Esophagus muscularis mucosa (tissue), 4 donors: ENCODE results near the gene SAFB. TPM values are rescaled to one million over a fixed set of nuclear protein-coding genes. Genes with fewer than 3 reads are reported as not detected.

Experiments used
- DNase-seq: peaks from one replicate; pipeline ENCODE4 v3.0.0-alpha.2; 2017; ENCODE audit errors: extremely low spot score
- H3K27ac ChIP-seq, 4 donors: fragments of 200-600 bp; sonication (generic); replicated peaks in 1 of 4; 1 replicate in 3 of 4; 2 replicates in 1 of 4; pipeline ENCODE4 v1.5.1; 2016 to 2019; ENCODE audit warnings: mild to moderate bottlenecking in 1 of 4
- H3K27me3 ChIP-seq, 4 donors: fragments of 200-600 bp; sonication (generic); one replicate each; pipeline versions ENCODE4 v1.5.1 to v1.6.0; 2016 to 2019
- H3K36me3 ChIP-seq, 4 donors: fragments of 200-600 bp; sonication (generic); one replicate each; pipeline ENCODE4 v1.5.1; 2016 to 2019
- H3K4me1 ChIP-seq, 4 donors: fragments of 200-600 bp; sonication (generic); one replicate each; pipeline ENCODE4 v1.5.1; 2016 to 2019
- H3K4me3 ChIP-seq, 4 donors: fragments of 200-600 bp; sonication (generic); 1 replicate in 2 of 4; 2 replicates in 2 of 4; pipeline ENCODE4 v1.5.1; 2016 to 2019; ENCODE audit warnings: mild to moderate bottlenecking in 4 of 4, moderate library complexity in 1 of 4
- H3K9me3 ChIP-seq, 4 donors: fragments of 200-600 bp; sonication (generic); 1 replicate in 3 of 4; 2 replicates in 1 of 4; pipeline ENCODE4 v1.5.1; 2016 to 2019
- EP300 ChIP-seq: sonication (generic); formaldehyde crosslinking; IDR thresholded peaks from one replicate; pipeline ENCODE4 v1.6.1; 2017; ENCODE audit warnings: antibody characterized with exemption
- POLR2A ChIP-seq: fragments of 450-650 bp; IDR thresholded peaks from one replicate; pipeline ENCODE4 v1.6.1; 2017; ENCODE audit warnings: antibody characterized with exemption, moderate library complexity, mild to moderate bottlenecking, low read depth
- POLR2AphosphoS5 ChIP-seq, 2 donors: sonication (generic); formaldehyde crosslinking; IDR thresholded peaks; one replicate each; pipeline ENCODE4 v1.6.1; 2017; ENCODE audit warnings: antibody characterized with exemption in 2 of 2
- WGBS: methylation state at CpG from one replicate; pipeline ENCODE4 v1.1.5; 2018; 5-methylcytosine and 5-hydroxymethylcytosine counted together
- intact Hi-C: fragments of 100-400 bp; cut with DNase I; formaldehyde crosslinking; loops from one replicate; pipeline ENCODE4 v1.15.1; 2023
- total RNA-seq, 4 donors: library from RNA; depleted of rRNA; stranded (reverse); fragments of >200 nt; gene quantifications; one replicate each; pipeline versions ENCODE4 v1.1.0 to v1.2.1, GENCODE V29; 2016
- TF ChIP-seq, protein P1 (sequence below), 3 experiments: fragments of 200-600 bp in 2 of 3; fragments of 450-650 bp in 1 of 3; sonication (generic) in 2 of 3; IDR thresholded peaks; one replicate each; pipeline ENCODE4 v1.5.1; 2017 to 2019; ENCODE audit warnings: antibody characterized with exemption in 3 of 3, mild to moderate bottlenecking in 2 of 3, moderate library complexity in 1 of 3

SAFB gene
- total RNA-seq, 4 donors from 2014 or later: 48.4 to 96.2 (median 75.7) TPM

- intact Hi-C loops: no loop called here
- no peaks in the 10 kb centered on the region for H3K27me3 ChIP-seq
- no peaks in the 10 kb centered on the region for H3K4me1 ChIP-seq
- 84% methylated on average over 7 of the region's 7 CpGs for WGBS
- DNase-seq: no peak
- no peak overlapping the region for H3K27ac ChIP-seq
- H3K4me3 ChIP-seq: no peak overlapping the region
- no peaks in the 10 kb centered on the region for H3K9me3 ChIP-seq
- peaks cover 99 to 100% (median 100%) of the 10 kb centered on the region in 4 donors for H3K36me3 ChIP-seq
- no peak for TF ChIP-seq POLR2AphosphoS5 (IDR thresholded peaks at IDR 0.05)
- TF ChIP-seq, protein P1, sequence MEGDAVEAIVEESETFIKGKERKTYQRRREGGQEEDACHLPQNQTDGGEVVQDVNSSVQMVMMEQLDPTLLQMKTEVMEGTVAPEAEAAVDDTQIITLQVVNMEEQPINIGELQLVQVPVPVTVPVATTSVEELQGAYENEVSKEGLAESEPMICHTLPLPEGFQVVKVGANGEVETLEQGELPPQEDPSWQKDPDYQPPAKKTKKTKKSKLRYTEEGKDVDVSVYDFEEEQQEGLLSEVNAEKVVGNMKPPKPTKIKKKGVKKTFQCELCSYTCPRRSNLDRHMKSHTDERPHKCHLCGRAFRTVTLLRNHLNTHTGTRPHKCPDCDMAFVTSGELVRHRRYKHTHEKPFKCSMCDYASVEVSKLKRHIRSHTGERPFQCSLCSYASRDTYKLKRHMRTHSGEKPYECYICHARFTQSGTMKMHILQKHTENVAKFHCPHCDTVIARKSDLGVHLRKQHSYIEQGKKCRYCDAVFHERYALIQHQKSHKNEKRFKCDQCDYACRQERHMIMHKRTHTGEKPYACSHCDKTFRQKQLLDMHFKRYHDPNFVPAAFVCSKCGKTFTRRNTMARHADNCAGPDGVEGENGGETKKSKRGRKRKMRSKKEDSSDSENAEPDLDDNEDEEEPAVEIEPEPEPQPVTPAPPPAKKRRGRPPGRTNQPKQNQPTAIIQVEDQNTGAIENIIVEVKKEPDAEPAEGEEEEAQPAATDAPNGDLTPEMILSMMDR (IDR thresholded peaks at IDR 0.05): no peak
These were observed 28.3 kb upstream of the SAFB start for GRCh38 chr19:5594521-5594950.

- intact Hi-C loops: no loop called here
- Histone ChIP-seq H3K4me3 (no peak overlapping the region), H3K4me1 (no peaks in the 10 kb centered on the region), H3K27me3 (no peaks in the 10 kb centered on the region), H3K36me3 (peaks cover 99 to 100% (median 100%) of the 10 kb centered on the region in 4 donors), H3K9me3 (no peaks in the 10 kb centered on the region), H3K27ac (no peak overlapping the region)
- WGBS: 90% methylated on average over 16 of the region's 18 CpGs
- no peak for DNase-seq
- TF ChIP-seq EP300 (no peak), POLR2AphosphoS5 (IDR thresholded peaks at IDR 0.05) (no peak), POLR2A (no peak)
- TF ChIP-seq, protein P1 (IDR thresholded peaks at IDR 0.05): no peak
These were observed 27.8 kb upstream of the SAFB start for GRCh38 chr19:5595129-5595528.

- Histone ChIP-seq H3K36me3 (peaks cover 99 to 100% (median 100%) of the 10 kb centered on the region in 4 donors), H3K9me3 (no peaks in the 10 kb centered on the region), H3K4me1 (no peaks in the 10 kb centered on the region), H3K4me3 (no peak overlapping the region), H3K27me3 (no peaks in the 10 kb centered on the region), H3K27ac (no peak overlapping the region)
- DNase-seq: no peak
- TF ChIP-seq EP300 (no peak), POLR2AphosphoS5 (IDR thresholded peaks at IDR 0.05) (no peak), POLR2A (no peak)
- TF ChIP-seq, protein P1 (IDR thresholded peaks at IDR 0.05): no peak
- 95% methylated on average over 9 of the region's 9 CpGs for WGBS
- intact Hi-C loops: no loop called here
These were observed 27.1 kb upstream of the SAFB start for GRCh38 chr19:5595745-5596144.

DNA sequence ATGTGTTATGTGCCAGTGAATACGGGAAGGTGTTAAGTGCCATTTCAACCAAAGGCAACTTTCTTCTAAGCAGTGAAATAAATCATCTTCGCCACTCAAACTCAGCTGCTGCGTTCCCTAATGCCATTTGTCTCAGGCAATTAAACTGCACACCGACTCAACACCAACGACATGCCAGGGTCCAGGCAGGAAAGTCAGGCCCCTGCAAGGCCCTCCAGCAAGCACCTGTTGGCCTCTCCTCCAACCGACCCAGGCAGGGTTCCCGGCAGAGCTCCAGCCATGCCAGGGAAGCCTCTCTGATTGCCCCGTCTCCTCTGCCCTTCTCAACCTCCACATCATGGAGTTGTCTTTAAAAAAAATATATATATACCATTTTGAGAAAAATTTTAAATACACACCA lies 22.1 kb upstream of the SAFB start:
- H3K27ac ChIP-seq: no peak overlapping the region
- H3K4me1 ChIP-seq: no peaks in the 10 kb centered on the region
- no peaks in the 10 kb centered on the region for H3K9me3 ChIP-seq
- no peak for DNase-seq
- H3K36me3 ChIP-seq: peaks cover 80 to 99% (median 98%) of the 10 kb centered on the region in 4 donors
- no peak overlapping the region for H3K4me3 ChIP-seq
- 88% methylated on average over 8 of the region's 8 CpGs for WGBS
- TF ChIP-seq EP300: no peak
- TF ChIP-seq, protein P1 (IDR thresholded peaks at IDR 0.05): no peak
- no peak for TF ChIP-seq POLR2AphosphoS5 (IDR thresholded peaks at IDR 0.05)
- TF ChIP-seq POLR2A: no peak
- H3K27me3 ChIP-seq: no peaks in the 10 kb centered on the region
- intact Hi-C loops: no loop called here

- no peaks in the 10 kb centered on the region for H3K4me1 ChIP-seq
- no peak for DNase-seq
- H3K27ac ChIP-seq: no peak overlapping the region
- peaks cover 74 to 99% (median 98%) of the 10 kb centered on the region in 4 donors for H3K36me3 ChIP-seq
- H3K9me3 ChIP-seq: no peaks in the 10 kb centered on the region
- H3K4me3 ChIP-seq: no peak overlapping the region
- 81% methylated on average over 5 of the region's 5 CpGs for WGBS
- H3K27me3 ChIP-seq: no peaks in the 10 kb centered on the region
- intact Hi-C loops: no loop called here
- TF ChIP-seq EP300 (no peak), POLR2A (no peak)
- TF ChIP-seq, protein P1 (IDR thresholded peaks at IDR 0.05): no peak
These were observed 19.3 kb upstream of the SAFB start for GRCh38 chr19:5603626-5604025.
